ENCODE measurements around the gene PLPP1.
A peak's percentile ranks its signal among the peaks of the same experiment; 100 is the strongest.

PLPP1 gene

GRCh38 chr5:55432549-55432948 is 102.2 kb downstream of the PLPP1 start:
- CTCF ChIA-PET, result no interaction called here
- no peak for DNase-seq (ENCODE audit: low read depth, low spot score)
- POLR2A ChIA-PET, result no interaction called here
- TF ChIP-seq CTCF (IDR thresholded peaks at IDR 0.05; ENCODE audit: insufficient read depth, low read length, missing control alignments), result no peak
- H3K4me3 ChIP-seq (ENCODE audit: low read depth, low read length), result no peak overlapping the region

GRCh38 chr5:55429613-55430253 is 105.0 kb downstream of the PLPP1 start:
- DNase-seq (ENCODE audit: low read depth, low spot score), result no peak

GRCh38 chr5:55429221-55429612 is 105.5 kb downstream of the PLPP1 start:
- no peak overlapping the region for H3K4me3 ChIP-seq (ENCODE audit: low read depth, low read length)
- no peak for DNase-seq (ENCODE audit: low read depth, low spot score)
- TF ChIP-seq CTCF (IDR thresholded peaks at IDR 0.05; ENCODE audit: insufficient read depth, low read length, missing control alignments), result no peak
- CTCF ChIA-PET, result interaction anchor here (1.2 kb wide), 1 partner anchor 23 kb away, joined by 3 read pairs; no protein-coding TSS in a partner anchor
- POLR2A ChIA-PET, result no interaction called here

More at GRCh38 chr5:55429613-55430253, 105.0 kb downstream of the PLPP1 start:
- ChIA-PET CTCF (interaction anchor here (1.2 kb wide), 1 partner anchor 23 kb away, joined by 3 read pairs; no protein-coding TSS in a partner anchor), POLR2A (no interaction called here)
- H3K4me3 ChIP-seq (ENCODE audit: low read depth, low read length), result no peak overlapping the region
- TF ChIP-seq CTCF (IDR thresholded peaks at IDR 0.05; ENCODE audit: insufficient read depth, low read length, missing control alignments), result no peak

- ChIA-PET CTCF (interaction anchor here (1.6 kb wide), 1 partner anchor 10 kb away, joined by 7 read pairs; no protein-coding TSS in a partner anchor), POLR2A (no interaction called here)
- H3K4me3 ChIP-seq (ENCODE audit: low read depth, low read length), result no peak overlapping the region
- peak; percentile 50 for DNase-seq (ENCODE audit: low read depth, low spot score)
- no peak for TF ChIP-seq CTCF (IDR thresholded peaks at IDR 0.05; ENCODE audit: insufficient read depth, low read length, missing control alignments)
Observed at GRCh38 chr5:55427157-55427556, 107.6 kb downstream of the PLPP1 start.

- no peak overlapping the region for H3K4me3 ChIP-seq (ENCODE audit: low read depth, low read length)
- no peak for DNase-seq (ENCODE audit: low read depth, low spot score)
- TF ChIP-seq CTCF (IDR thresholded peaks at IDR 0.05; ENCODE audit: insufficient read depth, low read length, missing control alignments), result no peak
- POLR2A ChIA-PET, result no interaction called here
- CTCF ChIA-PET, result interaction anchor here (1.2 to 1.3 kb wide), 2 partner anchors 20 to 265 kb away, joined by 3 to 5 read pairs; no protein-coding TSS in a partner anchor
Observed at GRCh38 chr5:55426455-55426854, 108.3 kb downstream of the PLPP1 start.

GRCh38 chr5:55421074-55421529 is 113.7 kb downstream of the PLPP1 start:
- CTCF ChIA-PET, result no interaction called here
- no peak for DNase-seq (ENCODE audit: low read depth, low spot score)
- POLR2A ChIA-PET, result no interaction called here
- no peak overlapping the region for H3K4me3 ChIP-seq (ENCODE audit: low read depth, low read length)
- TF ChIP-seq CTCF (IDR thresholded peaks at IDR 0.05; ENCODE audit: insufficient read depth, low read length, missing control alignments), result no peak
